HG03378 (cell line): ENCODE data around the gene KLRK1.
"Not testable (repeated sequence)": the region's sequence is repeated elsewhere in the genome, so short reads cannot be mapped to it uniquely, and the experiment has no call there.

ENCODE experiments used
- ATAC-seq: cut with Tn5 transposase; IDR thresholded peaks from one replicate; pipeline ENCODE4 v1.9.1; 2021; ENCODE audit warnings: mild to moderate bottlenecking, moderate library complexity; ENCODE audit not compliant: unreplicated experiment

The KLRK1 gene

DNA sequence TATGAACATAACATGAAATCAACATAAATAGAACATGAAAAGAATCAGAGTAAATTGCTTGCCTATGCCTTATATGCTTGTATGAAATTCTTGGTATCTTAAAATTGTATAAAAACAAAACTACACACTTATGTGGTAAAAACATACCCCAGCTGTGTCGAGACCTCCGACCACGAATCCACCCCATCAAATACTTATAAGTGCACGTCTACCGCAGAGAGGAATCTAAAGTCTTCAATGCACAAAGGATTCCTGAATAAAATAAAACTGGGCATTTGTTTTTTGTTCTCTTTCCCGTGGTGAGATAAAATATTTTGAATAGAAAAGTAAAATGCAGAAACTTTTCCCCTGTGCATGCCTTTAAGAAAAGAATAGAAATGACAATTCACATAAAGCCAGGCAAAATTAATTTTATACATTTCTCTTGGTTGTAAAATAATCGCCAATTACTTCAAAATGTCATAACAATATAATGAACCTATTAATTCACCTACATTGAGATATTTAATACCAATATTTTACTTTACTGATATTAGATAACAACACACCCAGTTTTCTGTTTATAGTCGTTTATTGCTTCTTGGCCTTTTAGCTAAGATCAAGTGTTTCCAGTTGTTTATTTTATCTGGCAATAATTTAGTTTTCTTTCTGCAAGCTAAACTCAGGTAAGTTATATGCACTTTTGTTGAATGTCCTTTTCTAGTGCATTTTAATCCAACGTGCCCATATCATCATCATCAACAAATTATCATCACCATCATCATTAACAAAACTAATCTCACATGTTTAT, 1.0 kb downstream of the KLRK1 start:
- no peak for ATAC-seq

DNA sequence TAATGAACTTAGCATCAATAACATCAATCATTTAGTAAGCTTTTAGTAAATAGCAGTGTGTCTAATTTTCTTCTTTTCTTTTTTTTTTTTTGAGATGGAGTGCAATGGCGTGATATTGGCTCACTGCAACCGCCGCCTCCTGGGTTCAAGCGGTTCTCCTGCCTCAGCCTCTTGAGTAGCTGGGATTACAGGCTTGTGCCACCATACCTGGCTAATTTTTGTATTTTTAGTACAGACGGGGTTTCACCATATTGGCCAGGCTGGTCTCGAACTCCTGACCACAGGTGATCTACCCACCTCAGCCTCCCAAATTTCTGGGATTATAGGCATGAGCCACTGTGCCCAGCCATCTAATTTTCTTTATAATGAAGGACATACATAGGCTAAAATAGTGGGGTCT, 2.3 kb downstream of the KLRK1 start:
- not testable (repeated sequence) for ATAC-seq

- ATAC-seq, result no peak
These were observed 3.0 kb downstream of the KLRK1 start for GRCh38 chr12:10386857-10387256.

- no peak for ATAC-seq
These were observed 4.7 kb downstream of the KLRK1 start for GRCh38 chr12:10385166-10385613.

- no peak for ATAC-seq
These were observed 5.7 kb downstream of the KLRK1 start for GRCh38 chr12:10384191-10384590.

- no peak for ATAC-seq
These were observed 7.8 kb downstream of the KLRK1 start for GRCh38 chr12:10381928-10382628.

DNA sequence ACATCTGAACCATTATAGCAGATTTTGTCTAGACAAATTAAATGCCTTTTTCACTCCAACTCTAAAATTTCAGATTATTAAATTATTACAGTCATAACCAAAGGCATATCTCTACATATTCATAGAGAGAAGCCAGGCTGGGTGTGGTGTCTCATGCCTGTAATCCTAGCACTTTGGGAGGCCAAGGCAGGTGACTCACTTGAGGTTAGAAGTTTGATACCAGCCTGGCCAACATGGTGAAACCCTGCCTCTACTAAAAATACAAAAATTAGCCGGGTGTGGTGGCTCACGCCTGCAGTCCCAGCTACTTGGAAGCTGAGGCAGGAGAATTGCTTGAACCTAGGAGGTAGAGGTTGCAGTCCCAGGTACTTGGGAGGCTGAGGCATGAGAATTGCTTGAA, 11.1 kb downstream of the KLRK1 start:
- not testable (repeated sequence) for ATAC-seq

- ATAC-seq, result no peak
These were observed 15.2 kb downstream of the KLRK1 start for GRCh38 chr12:10374624-10375018.

DNA sequence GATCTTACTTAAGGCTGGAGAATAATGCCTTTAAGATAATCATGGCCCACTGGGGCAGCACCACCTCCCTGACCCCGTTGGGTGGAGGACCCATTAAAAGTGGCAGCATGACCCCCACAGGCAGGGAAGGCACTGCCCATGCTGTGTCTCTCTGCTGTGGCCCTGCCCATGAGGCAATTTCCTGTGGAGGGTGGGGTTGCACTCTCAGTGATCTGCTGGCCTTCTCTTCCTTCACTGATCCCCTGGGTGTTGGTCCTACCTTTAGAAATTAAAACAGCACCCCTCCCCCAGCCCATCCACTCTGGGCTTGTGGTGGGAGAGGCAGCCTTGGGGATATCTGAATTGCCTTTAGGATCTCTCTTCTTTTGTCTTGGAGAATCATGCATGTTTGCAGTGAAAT, 17.3 kb downstream of the KLRK1 start:
- no peak for ATAC-seq

- not testable (repeated sequence) for ATAC-seq
These were observed 17.8 kb downstream of the KLRK1 start for GRCh38 chr12:10371893-10372535.

- ATAC-seq, result no peak
These were observed 20.1 kb downstream of the KLRK1 start for GRCh38 chr12:10369557-10370415.

- ATAC-seq, result no peak
These were observed 21.4 kb downstream of the KLRK1 start for GRCh38 chr12:10368206-10369171.

- not testable (repeated sequence) for ATAC-seq
These were observed 22.1 kb downstream of the KLRK1 start for GRCh38 chr12:10367714-10368113.

GRCh38 chr12:10366875-10367274, 23.0 kb downstream of the KLRK1 start:
- ATAC-seq, result no peak

DNA sequence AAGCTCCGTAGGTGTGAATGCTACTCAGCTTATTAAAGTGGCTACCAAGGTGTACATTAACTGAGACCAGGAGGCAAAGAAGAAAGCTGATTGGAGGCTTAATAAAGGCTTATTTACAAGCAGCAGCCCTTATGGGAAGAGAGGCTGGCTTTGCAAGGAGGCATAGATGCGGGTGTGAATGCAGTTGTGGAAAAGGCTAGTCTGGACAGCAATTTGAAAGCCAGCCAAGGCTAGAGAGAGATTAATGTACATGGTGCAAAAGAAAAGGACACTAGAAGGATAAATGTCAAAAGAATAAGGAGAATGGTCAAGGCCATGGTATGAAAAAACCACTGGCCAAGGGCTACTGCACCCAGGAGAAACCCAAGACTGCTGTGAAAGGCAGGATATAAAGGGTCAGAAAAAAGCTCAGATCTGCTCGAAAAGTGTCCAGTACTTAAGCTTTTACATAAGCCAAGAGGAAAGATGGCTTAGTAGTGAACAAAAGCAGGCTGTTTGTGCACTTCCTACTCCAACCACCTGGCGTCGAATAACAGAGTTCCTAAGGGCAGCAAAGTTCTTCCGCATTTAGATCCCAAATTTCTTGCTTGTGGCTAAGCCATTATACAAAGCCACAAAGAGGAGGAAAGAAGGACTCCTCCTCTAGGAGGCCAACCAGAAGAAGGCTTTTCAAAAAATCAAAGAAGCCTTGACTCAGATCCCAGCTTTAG, 24.0 kb downstream of the KLRK1 start:
- ATAC-seq, result no peak

DNA sequence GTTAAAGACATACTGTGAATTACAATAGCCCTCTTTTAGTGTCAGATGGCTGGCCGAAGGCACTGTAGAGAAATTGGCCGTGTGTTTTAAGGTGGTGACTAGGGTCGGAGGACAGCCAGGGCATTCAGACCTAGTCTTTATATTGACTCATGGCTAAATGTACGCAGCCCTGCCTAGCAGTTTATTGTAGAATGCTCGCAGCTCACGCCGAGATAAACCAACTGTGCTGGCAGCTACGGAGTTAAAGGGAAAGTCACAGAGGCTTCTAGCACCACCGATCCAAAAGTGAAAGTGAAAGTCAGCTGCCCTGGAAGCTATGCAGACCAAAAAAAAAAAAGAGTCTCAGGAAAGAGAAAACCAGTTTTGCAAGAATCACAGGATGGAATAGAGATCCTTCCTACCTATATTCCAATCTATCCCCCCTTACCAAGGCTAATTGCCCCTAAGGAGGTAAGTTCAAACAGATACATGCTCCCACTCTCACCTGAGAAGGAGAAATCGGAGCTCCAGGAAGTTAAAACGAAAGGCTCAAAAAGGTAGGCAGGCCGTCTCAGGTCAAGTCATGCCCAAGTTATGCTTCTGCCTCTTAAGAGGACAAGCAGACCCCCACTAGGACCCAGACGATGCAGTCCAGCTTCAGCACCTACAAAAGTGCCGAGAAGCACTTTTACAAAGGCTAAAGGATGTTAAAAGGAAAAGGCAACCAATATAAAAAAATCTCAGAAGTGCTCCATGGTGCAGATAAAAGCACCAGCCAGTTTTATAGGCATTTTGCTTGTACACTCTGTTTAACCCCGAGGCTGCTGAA, 24.8 kb downstream of the KLRK1 start:
- ATAC-seq, result peak; percentile 52

DNA sequence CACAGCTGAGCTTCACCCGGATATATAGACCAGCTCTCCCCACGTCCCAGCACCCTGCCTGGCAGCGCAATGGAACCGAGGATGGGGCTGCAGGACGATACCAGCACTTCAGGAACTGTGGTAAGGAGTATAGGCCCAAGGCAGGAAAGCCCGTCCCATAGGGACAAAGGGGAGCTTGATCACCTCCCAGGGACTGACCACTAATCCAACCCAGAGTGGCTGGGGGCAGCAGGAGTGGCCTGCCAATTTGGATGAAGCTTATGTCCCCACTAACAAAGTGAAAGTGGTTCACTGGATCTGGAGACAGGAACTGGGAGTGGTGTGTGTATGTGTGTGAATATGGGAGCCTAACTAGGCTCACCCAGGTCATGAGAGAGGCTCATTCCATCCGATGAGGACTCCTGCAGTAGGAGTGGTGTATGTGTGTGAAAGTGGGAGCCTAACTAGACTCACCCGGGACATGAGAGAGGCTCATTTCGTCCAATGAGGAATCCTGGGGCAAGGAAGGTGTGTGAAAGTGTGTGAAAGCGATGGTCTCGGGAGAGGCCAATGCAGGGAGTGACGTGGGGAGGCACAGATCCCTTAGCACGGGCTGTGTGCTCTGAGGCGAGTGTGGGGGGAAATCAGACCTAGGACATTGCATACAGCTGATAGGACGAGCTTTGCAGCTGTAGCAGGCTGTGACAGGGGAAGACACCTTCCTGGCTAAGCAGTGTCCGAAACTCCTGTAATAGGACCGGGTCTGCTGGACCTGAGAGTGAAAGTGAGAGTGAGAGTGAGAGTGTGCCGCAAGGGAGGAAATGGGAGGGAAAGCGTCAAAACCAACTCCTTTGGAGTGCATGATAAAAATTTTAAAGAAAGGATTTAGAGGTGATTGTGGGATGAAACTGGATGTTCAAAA, 25.7 kb downstream of the KLRK1 start:
- ATAC-seq, result peak; percentile 87

- no peak for ATAC-seq
These were observed 26.3 kb downstream of the KLRK1 start for GRCh38 chr12:10363658-10363913.
